ENCODE results near the gene UQCRHL.

DNA sequence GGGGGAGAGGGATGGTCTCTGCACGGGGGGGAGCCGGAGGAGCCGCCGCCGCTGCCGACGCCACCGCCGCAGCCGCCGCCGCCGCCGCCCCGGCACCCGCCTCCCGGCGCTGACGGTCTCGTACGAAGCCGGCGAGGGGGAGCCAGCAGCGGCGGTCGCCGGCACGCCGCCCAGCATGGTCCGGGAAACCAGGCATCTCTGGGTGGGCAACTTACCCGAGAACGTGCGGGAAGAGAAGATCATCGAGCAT lies 40.4 kb upstream of the UQCRHL start:
- TF ChIP-seq, protein P1, sequence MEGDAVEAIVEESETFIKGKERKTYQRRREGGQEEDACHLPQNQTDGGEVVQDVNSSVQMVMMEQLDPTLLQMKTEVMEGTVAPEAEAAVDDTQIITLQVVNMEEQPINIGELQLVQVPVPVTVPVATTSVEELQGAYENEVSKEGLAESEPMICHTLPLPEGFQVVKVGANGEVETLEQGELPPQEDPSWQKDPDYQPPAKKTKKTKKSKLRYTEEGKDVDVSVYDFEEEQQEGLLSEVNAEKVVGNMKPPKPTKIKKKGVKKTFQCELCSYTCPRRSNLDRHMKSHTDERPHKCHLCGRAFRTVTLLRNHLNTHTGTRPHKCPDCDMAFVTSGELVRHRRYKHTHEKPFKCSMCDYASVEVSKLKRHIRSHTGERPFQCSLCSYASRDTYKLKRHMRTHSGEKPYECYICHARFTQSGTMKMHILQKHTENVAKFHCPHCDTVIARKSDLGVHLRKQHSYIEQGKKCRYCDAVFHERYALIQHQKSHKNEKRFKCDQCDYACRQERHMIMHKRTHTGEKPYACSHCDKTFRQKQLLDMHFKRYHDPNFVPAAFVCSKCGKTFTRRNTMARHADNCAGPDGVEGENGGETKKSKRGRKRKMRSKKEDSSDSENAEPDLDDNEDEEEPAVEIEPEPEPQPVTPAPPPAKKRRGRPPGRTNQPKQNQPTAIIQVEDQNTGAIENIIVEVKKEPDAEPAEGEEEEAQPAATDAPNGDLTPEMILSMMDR (conservative IDR thresholded peaks at IDR 0.05; ENCODE audit: low read depth, low read length), result no peak
- no peak for TF ChIP-seq EZH2 (IDR thresholded peaks at IDR 0.05; ENCODE audit: low read length, unreplicated experiment)

All from PC-3 (cell line).